ENCODE measurements around the gene ITSN1.

GRCh38 chr21:33859373-33860102, 217.2 kb downstream of the ITSN1 start:
- TF ChIP-seq CEBPB (IDR thresholded peaks at IDR 0.05): no peak
- no peak for TF ChIP-seq RAD21 (IDR thresholded peaks at IDR 0.05; ENCODE audit: low read depth)
- TF ChIP-seq YY1 (IDR thresholded peaks at IDR 0.05; ENCODE audit: low read depth): no peak
- no peak for TF ChIP-seq TAF1 (IDR thresholded peaks at IDR 0.05; ENCODE audit: low read depth)
- no peak for TF ChIP-seq EGR1 (IDR thresholded peaks at IDR 0.05)
- TF ChIP-seq MAX (IDR thresholded peaks at IDR 0.05): no peak
- TF ChIP-seq REST (IDR thresholded peaks at IDR 0.05; ENCODE audit: low read depth): no peak
- TF ChIP-seq NFIC (IDR thresholded peaks at IDR 0.05): no peak
- TF ChIP-seq TEAD4 (IDR thresholded peaks at IDR 0.05): no peak
- TF ChIP-seq EP300 (IDR thresholded peaks at IDR 0.05; ENCODE audit: borderline replicate concordance): no peak
- TF ChIP-seq ZBTB7A (IDR thresholded peaks at IDR 0.05; ENCODE audit: low read depth): no peak

All from Ishikawa (cell line).